ENCODE measurements around the gene SHF.

The SHF gene

GRCh38 chr15:45228931-45229330 lies 41.2 kb upstream of the SHF start:
- H3K4me3 ChIP-seq (ENCODE audit: low read depth, low read length): no peak overlapping the region
- no peak for TF ChIP-seq CTCF (IDR thresholded peaks at IDR 0.05; ENCODE audit: borderline replicate concordance, insufficient read depth, low read depth, low read length)

GRCh38 chr15:45225506-45226273 lies 37.9 kb upstream of the SHF start:
- no peak overlapping the region for H3K4me3 ChIP-seq (ENCODE audit: low read depth, low read length)
- TF ChIP-seq CTCF (IDR thresholded peaks at IDR 0.05; ENCODE audit: borderline replicate concordance, insufficient read depth, low read depth, low read length): no peak

GRCh38 chr15:45224621-45225217 lies 37.0 kb upstream of the SHF start:
- no peak overlapping the region for H3K4me3 ChIP-seq (ENCODE audit: low read depth, low read length)
- no peak for TF ChIP-seq CTCF (IDR thresholded peaks at IDR 0.05; ENCODE audit: borderline replicate concordance, insufficient read depth, low read depth, low read length)

- no peak for TF ChIP-seq CTCF (IDR thresholded peaks at IDR 0.05; ENCODE audit: borderline replicate concordance, insufficient read depth, low read depth, low read length)
- H3K4me3 ChIP-seq (ENCODE audit: low read depth, low read length): no peak overlapping the region
Measured at GRCh38 chr15:45221967-45222366, 34.2 kb upstream of the SHF start.

- no peak for TF ChIP-seq CTCF (IDR thresholded peaks at IDR 0.05; ENCODE audit: borderline replicate concordance, insufficient read depth, low read depth, low read length)
- H3K4me3 ChIP-seq (ENCODE audit: low read depth, low read length): no peak overlapping the region
Measured at GRCh38 chr15:45221053-45221599, 33.4 kb upstream of the SHF start.

- TF ChIP-seq CTCF (IDR thresholded peaks at IDR 0.05; ENCODE audit: borderline replicate concordance, insufficient read depth, low read depth, low read length): no peak
- H3K4me3 ChIP-seq (ENCODE audit: low read depth, low read length): no peak overlapping the region
Measured at GRCh38 chr15:45212493-45212892, 24.7 kb upstream of the SHF start.

- TF ChIP-seq CTCF (IDR thresholded peaks at IDR 0.05; ENCODE audit: borderline replicate concordance, insufficient read depth, low read depth, low read length): peak; percentile 91
- no peak overlapping the region for H3K4me3 ChIP-seq (ENCODE audit: low read depth, low read length)
Measured at GRCh38 chr15:45205192-45205591, 17.4 kb upstream of the SHF start.
